ENCODE measurements around the gene SOX3.

Gene SOX3

DNA sequence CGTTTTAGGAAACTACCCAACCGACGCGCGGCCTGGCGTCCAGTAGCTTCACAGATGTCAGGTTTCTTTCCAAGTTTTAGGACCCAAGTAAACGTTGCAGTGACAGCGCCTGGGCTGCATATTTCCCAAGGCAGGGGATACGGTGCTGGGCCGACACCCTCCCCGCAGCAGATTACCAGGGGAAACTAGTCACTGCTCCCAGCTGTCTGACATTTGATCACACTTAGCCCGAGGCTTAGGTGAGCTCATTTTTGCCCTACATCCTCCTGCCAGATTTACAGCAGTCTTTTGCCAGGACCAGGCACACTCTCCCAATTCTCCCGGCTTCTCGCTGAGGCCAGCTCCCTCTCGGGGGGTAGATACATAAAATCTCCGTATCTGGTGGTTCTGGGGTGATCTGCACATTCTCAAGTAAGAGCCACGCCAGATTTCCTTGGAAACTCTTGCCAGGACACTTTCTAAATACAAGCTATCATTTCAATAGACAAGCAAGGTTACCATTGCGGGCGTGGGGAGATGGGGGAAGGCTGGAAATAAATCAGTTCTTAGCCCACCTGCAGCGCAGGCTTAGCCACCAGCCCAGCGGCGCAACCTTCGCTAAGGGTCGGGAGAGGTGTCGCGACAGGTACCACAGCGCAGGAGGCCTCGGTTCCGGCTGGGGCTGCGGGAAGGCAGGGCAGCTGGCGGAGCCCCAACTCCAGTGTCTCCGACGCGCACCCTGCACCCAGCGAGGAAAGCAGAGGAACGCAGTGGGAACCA, 2.5 kb upstream of the SOX3 start:
- H3K4me3 Mint-ChIP-seq = peak overlapping the region; percentile 59 to 70 (median 66)
- peaks cover 95% of the 10 kb centered on the region for H3K27me3 Mint-ChIP-seq (ENCODE audit: low read depth)
- TF ChIP-seq, protein P1, sequence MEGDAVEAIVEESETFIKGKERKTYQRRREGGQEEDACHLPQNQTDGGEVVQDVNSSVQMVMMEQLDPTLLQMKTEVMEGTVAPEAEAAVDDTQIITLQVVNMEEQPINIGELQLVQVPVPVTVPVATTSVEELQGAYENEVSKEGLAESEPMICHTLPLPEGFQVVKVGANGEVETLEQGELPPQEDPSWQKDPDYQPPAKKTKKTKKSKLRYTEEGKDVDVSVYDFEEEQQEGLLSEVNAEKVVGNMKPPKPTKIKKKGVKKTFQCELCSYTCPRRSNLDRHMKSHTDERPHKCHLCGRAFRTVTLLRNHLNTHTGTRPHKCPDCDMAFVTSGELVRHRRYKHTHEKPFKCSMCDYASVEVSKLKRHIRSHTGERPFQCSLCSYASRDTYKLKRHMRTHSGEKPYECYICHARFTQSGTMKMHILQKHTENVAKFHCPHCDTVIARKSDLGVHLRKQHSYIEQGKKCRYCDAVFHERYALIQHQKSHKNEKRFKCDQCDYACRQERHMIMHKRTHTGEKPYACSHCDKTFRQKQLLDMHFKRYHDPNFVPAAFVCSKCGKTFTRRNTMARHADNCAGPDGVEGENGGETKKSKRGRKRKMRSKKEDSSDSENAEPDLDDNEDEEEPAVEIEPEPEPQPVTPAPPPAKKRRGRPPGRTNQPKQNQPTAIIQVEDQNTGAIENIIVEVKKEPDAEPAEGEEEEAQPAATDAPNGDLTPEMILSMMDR (IDR thresholded peaks at IDR 0.05; ENCODE audit: unreplicated experiment in 3 of 3) = no peak
- H3K4me1 Mint-ChIP-seq = peaks cover 27% of the 10 kb centered on the region
- peaks cover 14% of the 10 kb centered on the region for H3K9me3 Mint-ChIP-seq
- no peak overlapping the region for H3K27ac Mint-ChIP-seq
- no peaks in the 10 kb centered on the region for H3K36me3 Mint-ChIP-seq (ENCODE audit: low read depth)

DNA sequence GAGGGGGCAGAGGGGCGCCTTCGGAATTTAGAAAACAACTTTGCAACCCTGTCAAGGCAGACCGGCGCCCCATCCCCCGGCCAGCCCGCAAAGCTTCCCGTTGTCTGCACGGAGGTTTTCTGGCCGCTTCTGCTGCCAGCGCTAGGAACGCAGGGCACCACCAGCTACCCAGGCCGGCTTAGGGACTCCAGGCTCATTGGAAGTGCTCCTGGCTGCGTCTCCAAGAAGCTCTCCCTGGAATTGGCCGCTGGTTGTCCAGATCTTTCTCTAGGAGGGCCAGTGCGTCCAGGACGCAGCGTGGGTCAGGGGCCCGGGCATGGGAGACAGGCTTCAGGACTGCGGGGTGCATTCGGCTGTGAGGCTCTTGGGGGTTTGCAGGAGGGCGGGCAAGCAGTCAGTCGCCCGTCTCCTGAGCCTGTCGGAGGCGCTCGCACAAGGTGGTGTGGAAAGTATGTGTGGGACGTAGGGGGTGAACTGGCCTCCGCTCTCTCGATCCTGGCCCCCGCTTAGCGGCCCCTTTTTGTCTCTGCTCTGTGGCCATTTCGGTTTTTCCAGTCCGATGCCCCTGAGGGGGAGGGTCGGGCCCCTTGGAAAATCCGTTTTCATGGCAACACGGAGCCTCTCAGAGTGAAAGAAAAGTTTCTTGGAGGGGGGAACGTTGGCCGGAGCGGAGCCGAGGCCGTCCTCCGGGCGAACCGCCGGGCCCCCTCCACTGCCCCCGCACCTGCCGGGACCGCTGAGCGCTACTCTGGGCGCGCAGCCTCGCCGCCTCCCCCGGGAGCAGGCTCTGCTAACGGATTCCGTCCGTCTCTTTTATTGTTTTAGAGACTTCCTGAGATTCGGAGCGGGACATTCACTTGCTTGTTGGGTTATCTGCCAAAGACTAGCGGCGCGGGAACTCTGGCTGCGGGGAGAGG, 810 bp upstream of the SOX3 start:
- TF ChIP-seq, protein P1 (IDR thresholded peaks at IDR 0.05; ENCODE audit: unreplicated experiment in 3 of 3) = no peak
- no peaks in the 10 kb centered on the region for H3K36me3 Mint-ChIP-seq (ENCODE audit: low read depth)
- H3K27ac Mint-ChIP-seq = no peak overlapping the region
- peaks cover 14% of the 10 kb centered on the region for H3K9me3 Mint-ChIP-seq
- H3K4me1 Mint-ChIP-seq = peaks cover 25% of the 10 kb centered on the region
- H3K27me3 Mint-ChIP-seq (ENCODE audit: low read depth) = peaks cover 95% of the 10 kb centered on the region
- peak overlapping the region; percentile 59 to 75 (median 72) for H3K4me3 Mint-ChIP-seq

DNA sequence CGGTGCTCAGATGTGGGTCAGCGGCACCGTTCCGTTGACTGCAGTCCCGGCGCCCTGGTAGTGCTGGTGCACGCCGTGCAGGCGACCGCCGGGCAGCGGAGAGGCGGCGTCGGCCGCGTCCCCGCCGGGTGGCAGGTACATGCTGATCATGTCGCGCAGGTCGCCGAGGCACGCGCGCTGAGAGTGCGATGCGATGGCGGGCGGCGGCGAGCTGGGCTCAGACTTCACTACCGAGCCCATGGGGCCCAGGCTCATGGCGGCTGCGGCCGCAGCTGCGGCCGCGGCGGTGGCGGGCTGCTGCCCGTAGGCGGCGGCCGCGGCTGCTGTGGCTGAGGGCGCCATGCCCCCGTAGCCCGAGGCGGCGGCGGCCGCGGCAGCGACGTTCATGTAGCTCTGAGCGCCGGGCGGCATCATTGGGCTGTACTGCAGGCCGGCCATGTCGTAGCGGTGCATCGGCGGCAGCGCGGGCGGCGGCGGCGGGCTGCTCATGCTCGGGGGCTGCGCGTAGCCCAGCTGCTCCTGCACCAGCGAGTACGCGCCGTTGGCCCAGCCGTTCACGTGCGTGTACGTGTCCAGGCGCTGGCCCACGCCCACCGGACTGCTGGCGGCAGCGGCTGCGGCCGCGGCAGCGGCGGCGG, 1.0 kb downstream of the SOX3 start:
- TF ChIP-seq, protein P1 (IDR thresholded peaks at IDR 0.05; ENCODE audit: unreplicated experiment in 3 of 3) = no peak
- Mint-ChIP-seq H3K4me3 (no peak overlapping the region), H3K27me3 (ENCODE audit: low read depth) (peaks cover 95% of the 10 kb centered on the region), H3K27ac (no peak overlapping the region), H3K36me3 (ENCODE audit: low read depth) (no peaks in the 10 kb centered on the region), H3K9me3 (peaks cover 9% of the 10 kb centered on the region), H3K4me1 (peaks cover 24% of the 10 kb centered on the region)

DNA sequence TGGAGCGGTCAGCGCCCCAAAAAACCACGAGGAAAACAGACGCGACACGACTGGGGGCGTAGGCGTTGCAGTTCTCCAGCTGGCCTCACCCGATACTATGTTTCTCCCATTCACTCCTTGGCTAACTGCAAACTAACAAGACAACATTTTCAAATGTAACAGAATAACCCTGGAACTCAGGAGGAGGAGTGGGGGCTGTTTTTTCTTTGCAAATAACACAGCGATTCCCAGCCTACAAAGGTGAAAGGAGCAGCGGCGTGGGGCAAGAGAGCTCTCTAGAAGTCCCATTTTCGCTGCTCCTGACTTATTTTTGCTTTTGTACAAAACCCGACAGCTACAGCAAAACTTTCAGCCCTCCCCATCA, 1.6 kb downstream of the SOX3 start:
- Mint-ChIP-seq H3K4me3 (peak overlapping the region; percentile 70 to 82 (median 76)), H3K27me3 (ENCODE audit: low read depth) (peaks cover 95% of the 10 kb centered on the region), H3K4me1 (peaks cover 24% of the 10 kb centered on the region), H3K9me3 (peaks cover 9% of the 10 kb centered on the region), H3K27ac (no peak overlapping the region), H3K36me3 (ENCODE audit: low read depth) (no peaks in the 10 kb centered on the region)
- TF ChIP-seq, protein P1 (IDR thresholded peaks at IDR 0.05; ENCODE audit: unreplicated experiment in 3 of 3) = no peak

DNA sequence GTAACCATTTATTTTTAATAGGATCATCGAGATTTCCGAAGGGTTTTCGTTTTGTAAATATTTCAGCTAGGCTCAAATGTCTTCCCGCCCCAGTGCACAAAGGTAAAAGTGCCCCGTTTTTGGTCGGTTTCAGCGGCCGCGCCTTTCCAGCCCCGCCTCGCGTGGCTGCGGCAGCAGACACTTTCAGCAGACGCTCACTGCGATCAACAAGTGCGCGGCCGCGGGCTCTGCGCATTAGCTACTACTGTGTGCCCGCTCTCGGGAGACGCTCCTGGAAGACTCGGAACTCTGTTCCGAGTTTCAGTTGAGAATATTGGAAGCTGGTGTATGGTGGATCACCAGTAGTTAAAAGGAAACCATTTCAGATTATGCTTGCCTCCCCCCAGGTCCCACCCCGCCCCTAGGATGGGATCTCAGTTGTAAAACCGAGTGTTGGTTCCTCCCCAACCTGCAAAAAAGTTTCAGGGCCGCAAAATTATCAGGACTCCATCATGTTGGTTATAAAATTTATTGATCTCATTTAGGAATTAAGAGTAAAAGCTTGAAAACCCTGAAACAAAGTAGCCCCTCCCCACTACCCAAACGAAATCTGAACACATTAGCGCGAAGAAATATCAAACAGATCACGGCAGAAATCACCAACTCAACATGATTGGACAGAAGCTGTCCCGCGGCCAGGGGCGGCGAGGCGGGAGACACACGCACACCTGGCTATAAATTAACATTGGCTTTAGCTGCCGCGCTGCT, 2.2 kb downstream of the SOX3 start:
- Mint-ChIP-seq H3K4me1 (peaks cover 23% of the 10 kb centered on the region), H3K9me3 (peaks cover 9% of the 10 kb centered on the region), H3K36me3 (ENCODE audit: low read depth) (no peaks in the 10 kb centered on the region), H3K27ac (no peak overlapping the region), H3K27me3 (ENCODE audit: low read depth) (peaks cover 95% of the 10 kb centered on the region), H3K4me3 (peak overlapping the region; percentile 70 to 82 (median 76))
- TF ChIP-seq, protein P1 (IDR thresholded peaks at IDR 0.05; ENCODE audit: unreplicated experiment in 3 of 3) = no peak
